Hematopoietic multipotent progenitor cell treated with erythropoietin and hydrocortisone succinate and interleukin-3 and kit ligand, for 4 days (in vitro differentiated cells): ENCODE data around the gene OSTF1.

Experiments used
- DNase-seq: peaks from one replicate; pipeline ENCODE4 v3.0.0-alpha.2; 2015

Gene OSTF1

GRCh38 chr9:75169623-75170022 is 81.3 kb downstream of the OSTF1 start:
- no peak for DNase-seq

GRCh38 chr9:75170898-75171360 is 82.6 kb downstream of the OSTF1 start:
- peak; percentile 65 for DNase-seq

DNA sequence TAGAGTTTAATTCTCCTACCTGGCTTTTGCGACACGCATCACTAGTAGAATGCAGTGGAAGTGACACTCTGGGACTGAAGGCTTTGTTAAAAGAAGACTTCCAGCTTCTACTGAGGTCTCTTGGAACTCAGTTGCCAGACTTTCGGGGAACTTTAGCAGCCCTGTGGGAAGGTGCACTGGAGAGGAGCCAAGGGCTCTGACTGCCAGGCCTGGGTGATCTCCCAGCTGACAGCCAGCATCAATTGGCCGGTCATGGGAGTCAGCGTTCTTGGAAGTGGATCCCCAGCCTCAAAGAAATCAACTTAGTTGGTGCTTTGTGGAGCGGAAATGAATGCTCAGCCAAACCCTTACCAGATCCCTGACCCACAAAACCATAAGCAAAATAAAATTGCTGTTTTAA is 87.1 kb downstream of the OSTF1 start:
- DNase-seq, result no peak

DNA sequence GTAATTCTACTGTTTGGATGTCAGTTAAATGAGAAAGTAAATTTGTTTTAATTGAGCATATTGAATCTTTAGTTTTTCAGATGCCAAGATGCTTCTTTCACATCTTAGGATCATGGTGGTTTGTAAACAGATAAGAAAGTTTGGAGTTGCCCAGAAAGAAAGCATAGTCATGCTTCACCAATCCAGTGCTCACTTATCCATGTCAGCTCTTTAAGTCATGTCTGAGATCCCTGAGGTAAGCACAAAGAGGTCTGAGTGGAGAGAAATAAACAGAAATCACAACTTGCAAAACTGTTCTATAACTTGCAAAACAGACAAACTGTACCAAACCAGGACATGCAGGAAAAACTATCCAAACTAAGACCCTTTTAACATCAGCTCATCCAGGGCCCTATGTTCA is 87.7 kb downstream of the OSTF1 start:
- DNase-seq, result no peak

DNA sequence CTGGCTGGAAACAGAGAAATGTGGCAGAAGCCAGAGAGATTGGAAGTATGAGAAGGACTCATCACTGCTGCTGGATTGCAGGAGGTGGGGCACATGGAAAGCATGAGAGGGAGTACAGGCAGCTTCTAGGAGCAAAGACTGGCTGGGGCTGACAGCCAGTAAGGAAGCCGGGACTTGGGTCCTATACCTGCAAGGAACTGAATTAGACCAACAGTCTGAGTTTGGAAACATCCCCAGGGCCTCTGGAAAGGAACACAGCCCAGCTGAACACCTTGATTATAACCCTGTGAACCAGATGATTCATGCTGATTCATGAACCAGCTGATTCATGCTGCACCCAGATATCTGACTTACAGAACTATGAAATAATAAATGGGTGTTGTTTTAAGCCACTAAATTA is 93.4 kb downstream of the OSTF1 start:
- DNase-seq, result peak; percentile 23

GRCh38 chr9:75183306-75183705 is 95.0 kb downstream of the OSTF1 start:
- DNase-seq, result no peak

GRCh38 chr9:75184471-75184870 is 96.2 kb downstream of the OSTF1 start:
- no peak for DNase-seq

DNA sequence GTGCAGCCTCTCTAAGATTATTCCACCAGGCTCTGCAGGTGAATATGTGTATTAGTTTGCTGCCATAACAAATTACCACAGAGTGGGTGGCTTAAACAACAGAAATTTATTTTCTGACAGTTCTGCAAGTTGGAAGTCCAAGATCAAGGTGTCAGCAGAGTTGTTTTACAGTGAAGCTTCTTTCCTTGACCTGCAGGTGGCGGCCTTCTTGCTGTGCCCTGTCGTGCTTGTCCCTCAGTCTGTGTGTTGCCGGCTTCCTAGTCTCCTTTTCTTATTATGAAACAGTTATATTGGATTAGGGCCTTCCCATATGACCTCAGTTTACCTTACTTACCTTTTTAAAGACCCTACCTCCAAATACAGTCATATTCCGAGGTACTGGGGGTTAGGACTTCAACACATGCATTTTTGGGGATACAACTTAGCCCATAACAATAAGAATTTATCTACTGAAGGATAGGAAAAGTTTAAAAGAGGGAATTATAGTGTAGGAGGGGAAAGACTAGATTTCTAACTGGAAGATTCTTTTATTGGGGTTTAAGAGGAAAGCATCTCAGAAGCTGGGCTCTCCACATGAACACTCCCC is 97.4 kb downstream of the OSTF1 start:
- DNase-seq, result peak; percentile 74

- peak; percentile 67 for DNase-seq
These were observed 98.6 kb downstream of the OSTF1 start for GRCh38 chr9:75186767-75187380.

- DNase-seq, result no peak
These were observed 100.4 kb downstream of the OSTF1 start for GRCh38 chr9:75188756-75189155.

DNA sequence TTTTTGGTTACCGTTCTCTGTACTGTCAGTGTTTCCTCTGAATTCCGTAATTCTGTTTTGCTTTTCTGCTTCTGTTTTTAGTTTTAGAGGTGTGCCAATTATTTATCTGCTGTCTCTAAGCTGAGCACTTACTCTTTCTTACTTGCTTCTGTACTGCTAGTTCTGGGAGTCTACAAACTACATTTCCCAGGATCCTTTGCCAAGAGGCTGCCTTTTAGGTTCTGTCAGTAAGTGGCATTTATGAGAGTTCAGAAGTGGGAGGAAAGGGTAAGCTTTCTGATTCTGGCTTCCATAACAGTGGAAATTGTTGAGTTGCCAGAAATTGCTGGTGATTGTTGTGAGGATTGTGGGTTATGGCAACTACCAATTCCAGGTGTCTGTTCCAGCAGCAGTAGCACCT is 102.4 kb downstream of the OSTF1 start:
- DNase-seq, result no peak
